Epidermal melanocyte (primary cell): ENCODE measurements around the gene TBC1D3I.
"Not testable (repeated sequence)": the region's sequence is repeated elsewhere in the genome, so short reads cannot be mapped to it uniquely, and the experiment has no call there.

Experiments
- DNase-seq: peaks from one replicate; pipeline ENCODE4 v3.0.0; 2011; ENCODE audit warnings: low spot score; ENCODE audit not compliant: insufficient read length

TBC1D3I gene

GRCh38 chr17:36264470-36264869 is at the start of gene TBC1D3I:
TSS of gene TBC1D3I (minus strand) at chr17:36264570. CDS start at chr17:36262985, 1,585 bp downstream.
- DNase-seq = not testable (repeated sequence)

DNA sequence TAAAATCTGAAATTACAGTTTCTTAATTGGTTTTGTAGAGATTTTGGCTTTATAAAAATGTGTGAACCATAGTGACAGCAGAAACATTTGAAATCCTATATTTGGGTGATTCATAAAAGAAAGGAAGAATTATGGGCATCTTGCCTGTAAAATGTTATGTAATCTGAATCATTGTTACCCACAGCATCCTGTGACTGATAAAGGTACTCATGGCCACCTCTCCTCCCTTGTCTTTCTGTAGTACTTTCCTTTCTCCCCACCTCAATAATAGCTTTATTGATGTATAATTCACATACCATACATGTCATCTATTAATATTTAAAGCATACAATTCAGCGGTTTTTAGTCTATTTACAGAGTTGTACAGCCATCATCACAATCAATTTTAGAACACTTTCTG is 30.8 kb upstream of the TBC1D3I start:
- DNase-seq = not testable (repeated sequence)

DNA sequence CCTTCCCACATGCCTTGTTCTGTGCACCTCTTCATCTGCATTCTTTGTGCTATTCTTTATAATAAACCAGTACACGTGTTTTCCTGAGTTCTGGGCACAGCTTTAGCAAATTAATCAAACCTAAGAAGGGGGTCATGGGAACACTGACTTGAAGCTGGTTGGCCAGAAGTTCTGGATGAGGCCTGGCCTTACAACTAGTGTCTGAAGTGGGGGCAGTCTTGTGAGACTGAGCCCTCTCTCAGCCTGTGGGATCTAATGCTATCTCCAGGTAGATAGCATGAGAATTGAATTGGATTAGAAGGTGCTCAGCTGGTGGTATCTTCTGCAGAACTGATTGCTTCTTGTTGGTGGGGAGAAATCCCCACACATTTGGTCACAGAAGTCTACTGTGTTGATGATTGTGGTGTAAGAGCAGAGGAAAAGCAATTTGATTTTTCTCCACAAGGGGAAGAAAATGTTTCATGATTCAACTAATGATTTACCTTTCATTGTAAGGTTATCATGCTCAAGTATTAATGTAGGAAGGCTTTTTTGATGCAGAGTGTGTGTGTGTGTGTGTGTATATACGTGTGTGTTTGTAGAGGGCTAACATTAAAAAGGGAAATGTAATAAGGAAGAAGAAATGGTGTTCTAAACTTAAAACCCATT is 25.7 kb upstream of the TBC1D3I start:
- DNase-seq = not testable (repeated sequence)

- not testable (repeated sequence) for DNase-seq
Observed at GRCh38 chr17:36284219-36284618, 19.8 kb upstream of the TBC1D3I start.

GRCh38 chr17:36283256-36283655 is 18.9 kb upstream of the TBC1D3I start:
- not testable (repeated sequence) for DNase-seq

DNA sequence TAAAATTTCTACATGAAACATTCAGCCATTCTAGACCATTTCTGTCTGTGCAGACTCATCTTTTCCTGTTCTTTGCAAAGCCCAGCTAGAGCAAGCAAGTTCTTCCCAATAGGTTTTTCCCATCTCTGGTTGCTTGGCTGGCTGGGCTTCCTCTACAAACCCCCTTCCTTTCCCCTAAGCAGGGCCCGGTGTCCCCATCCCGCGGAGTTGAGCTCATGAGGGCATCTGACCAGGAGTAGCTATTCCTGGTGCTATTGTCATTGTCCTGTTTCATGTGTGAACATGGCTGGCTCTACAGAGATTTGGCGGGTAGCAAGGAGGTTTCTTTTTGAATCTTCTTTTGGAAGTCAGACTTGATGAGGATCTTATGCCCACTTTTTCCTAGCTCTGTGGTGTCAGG is 22.3 kb downstream of the TBC1D3I start:
- not testable (repeated sequence) for DNase-seq

- not testable (repeated sequence) for DNase-seq
Observed at GRCh38 chr17:36229644-36230043, 34.7 kb downstream of the TBC1D3I start.

DNA sequence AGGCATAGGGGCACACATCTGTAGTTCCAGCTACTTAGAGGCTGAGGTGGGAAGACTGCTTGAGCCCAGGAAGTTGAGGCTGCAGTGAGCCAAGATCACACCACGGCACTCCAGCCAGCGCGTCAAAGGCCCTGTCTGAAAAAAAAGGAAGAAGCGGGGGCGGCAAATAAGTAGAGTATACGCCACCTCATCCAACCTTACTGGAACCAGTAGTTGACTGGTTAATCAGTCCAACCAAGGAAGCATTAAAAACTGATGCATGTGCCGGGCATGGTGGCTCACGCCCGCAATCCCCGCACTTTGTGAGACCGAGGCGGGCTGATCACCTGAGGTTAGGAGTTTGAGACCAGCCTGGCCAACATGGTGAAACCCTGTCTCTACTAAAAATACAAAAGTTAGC is 41.4 kb downstream of the TBC1D3I start:
- not testable (repeated sequence) for DNase-seq

DNA sequence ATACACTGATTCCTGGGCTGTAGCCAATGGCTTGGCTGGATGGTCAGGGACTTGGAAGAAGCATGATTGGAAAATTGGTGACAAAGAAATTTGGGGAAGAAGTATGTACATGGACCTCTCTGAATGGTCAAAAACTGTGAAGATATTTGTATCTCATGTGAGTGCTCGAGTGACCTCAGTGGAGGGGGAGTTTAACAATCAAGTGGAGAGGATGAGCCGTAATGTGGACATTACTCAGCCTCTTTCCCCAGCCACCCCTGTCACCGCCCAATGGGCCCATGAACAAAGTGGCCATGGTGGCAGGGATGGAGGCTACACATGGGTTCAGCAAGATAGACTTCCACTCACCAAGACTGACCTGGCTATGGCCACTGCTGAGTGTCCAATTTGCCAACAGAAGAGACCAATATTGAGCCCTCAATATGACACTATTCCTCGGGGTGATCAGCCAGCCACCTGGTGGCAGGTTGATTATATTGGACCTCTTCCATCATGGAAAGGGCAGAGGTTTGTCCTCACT is 42.7 kb downstream of the TBC1D3I start:
- not testable (repeated sequence) for DNase-seq

DNA sequence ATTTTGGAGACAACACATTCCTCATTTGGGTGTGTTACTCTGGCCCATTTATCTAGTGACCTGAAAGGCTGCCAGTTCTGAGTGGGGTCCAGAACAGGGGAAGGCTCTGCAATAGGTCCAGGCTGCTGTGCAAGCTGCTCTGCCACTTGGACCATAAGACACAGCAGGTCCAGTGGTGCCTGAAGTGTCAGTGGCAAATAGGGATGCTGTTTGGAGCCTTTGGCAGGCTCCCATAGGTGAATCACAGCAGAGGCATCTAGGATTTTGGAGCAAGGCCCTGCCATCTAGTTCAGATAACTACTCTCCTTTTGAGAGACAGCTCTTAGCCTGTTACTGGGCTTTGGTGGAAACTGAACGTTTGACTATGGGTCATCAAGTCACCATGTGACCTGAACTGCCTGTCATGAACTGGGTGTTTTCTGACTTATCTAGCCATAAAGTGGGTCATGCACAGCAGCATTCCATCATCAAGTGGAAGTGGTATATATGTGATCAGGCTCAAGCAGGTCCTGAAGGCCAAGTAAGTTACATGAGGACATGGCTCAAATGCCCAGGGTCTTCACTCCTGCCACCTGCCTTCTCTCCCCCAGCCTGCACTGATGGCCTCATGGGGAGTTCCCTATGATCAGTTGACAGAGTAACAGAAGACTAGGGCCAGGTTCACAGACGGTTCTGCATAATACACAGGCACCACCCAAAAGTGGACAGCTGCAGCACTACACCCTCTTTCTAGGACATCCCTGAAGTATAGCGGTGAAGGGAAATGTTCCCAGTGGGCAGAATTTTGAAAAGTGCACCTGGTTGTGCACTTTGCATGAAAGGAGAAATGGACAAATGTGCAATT is 43.4 kb downstream of the TBC1D3I start:
- DNase-seq = not testable (repeated sequence)

GRCh38 chr17:36219556-36219955 is 44.8 kb downstream of the TBC1D3I start:
- not testable (repeated sequence) for DNase-seq

GRCh38 chr17:36215406-36216308 is 48.7 kb downstream of the TBC1D3I start:
- not testable (repeated sequence) for DNase-seq

DNA sequence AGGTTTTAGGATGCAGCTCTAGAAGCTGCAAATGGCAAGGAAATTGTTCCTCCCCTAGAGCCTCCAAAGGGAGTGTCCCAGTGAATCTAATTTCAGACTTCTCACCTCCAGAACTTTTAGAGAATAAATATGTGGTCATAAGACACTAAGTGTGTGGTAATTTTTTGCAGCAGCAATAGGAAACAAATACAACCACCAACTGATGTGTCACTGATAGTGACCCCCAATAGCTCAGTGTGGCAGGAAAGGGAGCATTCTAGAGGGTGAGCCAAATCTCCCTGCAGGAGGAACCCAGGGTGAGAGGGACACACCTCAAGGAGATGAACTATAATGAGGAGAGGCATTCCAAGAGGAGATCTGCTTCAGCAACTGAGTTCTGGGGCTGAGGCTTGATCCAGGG is 49.5 kb downstream of the TBC1D3I start:
- no peak for DNase-seq

GRCh38 chr17:36213695-36214094 is 50.7 kb downstream of the TBC1D3I start:
- no peak for DNase-seq

DNA sequence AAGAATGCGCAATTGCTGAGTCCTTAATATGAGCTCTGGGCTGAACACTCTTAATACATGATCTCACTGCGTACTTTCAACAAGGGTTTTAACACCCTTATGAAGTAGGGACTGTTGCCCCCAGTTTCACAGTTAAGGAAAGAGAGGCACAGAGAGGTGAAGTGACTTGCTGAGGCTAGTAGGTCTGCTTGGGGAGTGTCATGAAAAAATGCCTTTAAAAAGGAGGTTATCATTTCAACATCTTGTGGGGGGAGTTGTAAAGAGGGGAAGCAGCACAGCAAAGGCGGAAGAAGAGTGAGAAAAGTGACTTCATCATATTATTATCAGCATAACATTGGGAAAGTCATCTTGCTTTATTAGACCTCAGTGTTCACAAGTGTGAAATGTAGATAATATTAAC is 51.4 kb downstream of the TBC1D3I start:
- no peak for DNase-seq

DNA sequence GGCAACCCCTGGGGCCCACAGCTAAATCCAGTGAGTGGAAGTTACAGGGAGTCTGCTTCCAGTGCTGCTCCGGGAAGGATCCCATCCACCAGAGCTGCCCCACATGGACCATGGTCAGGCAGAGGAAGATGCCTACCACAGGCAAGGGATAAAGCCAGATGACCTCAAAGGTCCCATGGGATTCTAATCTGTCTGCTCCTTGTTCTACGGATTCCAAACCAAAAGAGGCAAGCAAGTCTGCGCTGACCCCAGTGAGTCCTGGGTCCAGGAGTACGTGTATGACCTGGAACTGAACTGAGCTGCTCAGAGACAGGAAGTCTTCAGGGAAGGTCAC is 52.1 kb downstream of the TBC1D3I start:
- no peak for DNase-seq

GRCh38 chr17:36211484-36212271 is 52.7 kb downstream of the TBC1D3I start:
- not testable (repeated sequence) for DNase-seq

DNA sequence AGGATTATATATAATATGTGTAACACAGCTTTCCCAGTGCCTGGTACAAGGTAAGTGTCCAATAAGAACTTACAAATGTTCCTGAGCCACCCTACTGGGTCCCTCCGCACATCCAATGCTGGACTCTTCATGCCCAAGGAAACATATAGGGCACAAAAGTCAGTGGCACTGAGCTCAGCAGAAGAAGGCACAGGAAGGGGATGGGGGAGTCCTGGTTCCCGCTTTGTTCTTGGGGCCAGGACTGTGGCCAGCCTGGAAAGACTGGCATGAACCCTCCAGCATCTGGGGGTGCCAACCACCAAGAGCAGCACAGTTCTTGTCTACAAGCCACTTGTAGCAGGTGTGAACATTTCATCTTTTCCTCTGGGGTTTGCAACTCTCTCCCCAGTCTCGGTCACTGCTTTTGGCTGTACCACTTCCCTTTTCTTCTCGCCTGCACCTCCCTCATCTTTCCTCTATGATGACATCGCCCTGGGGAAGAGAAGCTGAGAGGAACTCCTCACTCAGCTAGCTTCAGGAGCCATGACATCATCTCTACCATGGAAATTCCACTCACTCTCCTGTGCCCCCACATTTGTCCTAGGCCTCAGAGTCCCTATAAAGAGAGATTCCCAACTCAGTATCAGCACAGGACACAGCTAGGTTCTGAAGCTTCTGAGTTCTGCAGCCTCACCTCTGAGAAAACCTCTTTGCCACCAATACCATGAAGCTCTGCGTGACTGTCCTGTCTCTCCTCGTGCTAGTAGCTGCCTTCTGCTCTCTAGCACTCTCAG is 53.7 kb downstream of the TBC1D3I start, which contains the start of gene CCL4L2:
CCL4L2 (plus strand) TSS at position 625 of the 773 bp plus-strand sequence.
- DNase-seq = not testable (repeated sequence)

GRCh38 chr17:36209575-36209974 is 54.8 kb downstream of the TBC1D3I start:
- no peak for DNase-seq

DNA sequence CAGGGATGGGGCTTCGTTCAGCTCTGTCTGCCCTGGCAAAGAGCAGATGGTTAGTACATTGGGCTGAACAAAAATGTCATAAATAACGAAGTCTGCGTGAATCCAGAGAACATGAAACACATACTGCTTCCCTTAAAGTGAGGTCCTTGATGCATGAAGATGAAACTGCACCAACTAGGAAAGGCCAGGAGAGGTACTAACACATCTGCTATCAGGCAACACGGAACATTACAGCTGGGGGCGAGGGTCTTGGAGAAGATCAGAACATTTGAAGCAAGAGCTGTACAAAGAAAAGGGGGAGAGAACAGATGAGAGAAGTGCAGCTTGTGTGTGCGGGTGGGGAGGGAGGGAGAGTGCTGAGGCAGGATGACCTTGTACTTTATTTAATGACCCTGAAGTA is 57.0 kb downstream of the TBC1D3I start:
- not testable (repeated sequence) for DNase-seq
